MM.1S (cell line): ENCODE measurements around the gene MEGF11.

Experiments
- DNase-seq: peaks from one replicate; pipeline ENCODE4 v3.0.0-alpha.2; 2015
- H2AFZ ChIP-seq: fragments of 300-600 bp; sonication (generic); 2 replicates; pipeline ENCODE4 v1.6.0; 2016; ENCODE audit warnings: antibody characterized with exemption, low read length
- H3F3A ChIP-seq: fragments of 300-600 bp; sonication (generic); 2 replicates; pipeline ENCODE4 v1.6.1; 2016; ENCODE audit warnings: mild to moderate bottlenecking, antibody characterized with exemption, low read length, moderate library complexity, mixed read lengths; ENCODE audit not compliant: insufficient read depth
- H3K27ac ChIP-seq: fragments of 300-600 bp; sonication (generic); 2 replicates; pipeline ENCODE4 v1.5.1; 2016; ENCODE audit warnings: mild to moderate bottlenecking, low read length
- H3K27me3 ChIP-seq: fragments of 300-600 bp; sonication (generic); replicated peaks from 2 replicates; pipeline ENCODE4 v1.6.0; 2016; ENCODE audit warnings: low read length; ENCODE audit not compliant: insufficient read depth
- H3K36me3 ChIP-seq: fragments of 300-600 bp; sonication (generic); replicated peaks from 2 replicates; pipeline ENCODE4 v1.6.1; 2016; ENCODE audit warnings: mild to moderate bottlenecking, low read length, mixed read lengths; ENCODE audit not compliant: insufficient read depth
- H3K4me1 ChIP-seq: fragments of 300-600 bp; sonication (generic); 2 replicates; pipeline ENCODE4 v1.6.1; 2016; ENCODE audit warnings: low read length, mixed read lengths
- H3K4me2 ChIP-seq: fragments of 300-600 bp; sonication (generic); 2 replicates; pipeline ENCODE4 v1.6.0; 2016; ENCODE audit warnings: low read depth, low read length
- H3K4me3 ChIP-seq: fragments of 300-600 bp; sonication (generic); 2 replicates; pipeline ENCODE4 v1.5.1; 2016; ENCODE audit warnings: low read length, mixed read lengths
- H3K79me2 ChIP-seq: fragments of 300-600 bp; sonication (generic); 2 replicates; pipeline ENCODE4 v1.6.1; 2016; ENCODE audit warnings: mixed run types, low read length, mixed read lengths
- H3K9ac ChIP-seq: fragments of 300-600 bp; sonication (generic); 2 replicates; pipeline ENCODE4 v1.6.1; 2016; ENCODE audit warnings: low read length, mixed read lengths
- H3K9me2 ChIP-seq: fragments of 300-600 bp; sonication (generic); replicated peaks from 2 replicates; pipeline ENCODE4 v1.6.1; 2016; ENCODE audit warnings: mild to moderate bottlenecking, low read length, mixed read lengths; ENCODE audit not compliant: insufficient read depth
- H3K9me3 ChIP-seq: fragments of 300-600 bp; sonication (generic); replicated peaks from 2 replicates; pipeline ENCODE4 v1.6.1; 2016; ENCODE audit warnings: mild to moderate bottlenecking, low read length, mixed read lengths; ENCODE audit not compliant: insufficient read depth
- H4K20me1 ChIP-seq: fragments of 300-600 bp; sonication (generic); 2 replicates; pipeline ENCODE4 v1.6.1; 2016; ENCODE audit warnings: mild to moderate bottlenecking, low read length, moderate library complexity, mixed read lengths; ENCODE audit not compliant: insufficient read depth
- EZH2 ChIP-seq: fragments of 300-600 bp; sonication (generic); optimal IDR thresholded peaks from 2 replicates; pipeline ENCODE3; 2017; ENCODE audit warnings: low read depth, mild to moderate bottlenecking, antibody characterized with exemption, low read length, mixed read lengths
- EZH2phosphoT487 ChIP-seq: fragments of 300-600 bp; sonication (generic); IDR thresholded peaks from 2 replicates; pipeline ENCODE4 v1.6.1; 2018; ENCODE audit warnings: antibody characterized with exemption, low read length
- TF ChIP-seq, protein P1 (sequence below): fragments of 300-600 bp; sonication (generic); IDR thresholded peaks from 2 replicates; pipeline ENCODE4 v1.5.1; 2016; ENCODE audit warnings: antibody characterized with exemption, low read length, mixed read lengths

Gene MEGF11

DNA sequence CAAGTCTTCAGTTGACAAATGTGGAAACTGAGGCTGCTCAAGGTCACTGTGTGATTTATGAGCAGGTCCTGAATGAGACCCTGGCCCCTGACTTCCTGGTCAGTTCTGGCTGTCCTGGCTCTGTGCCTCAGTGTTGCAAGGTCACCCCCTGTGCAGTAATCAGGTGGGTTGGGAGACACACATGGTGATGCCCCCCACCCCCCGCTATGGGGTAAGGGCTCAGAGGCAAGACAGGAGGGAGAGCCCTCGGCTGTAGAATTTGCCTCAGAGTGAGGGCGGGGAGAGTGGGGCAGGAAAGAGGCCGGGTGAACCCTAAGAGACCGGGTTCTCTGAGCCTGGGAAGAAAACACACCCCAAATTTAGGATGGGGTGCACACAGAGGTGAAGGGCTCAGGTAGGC, 98.5 kb downstream of the MEGF11 start:
- Histone ChIP-seq H3K9ac (no peak overlapping the region), H3K36me3 (no peaks in the 10 kb centered on the region), H3K4me2 (no peak overlapping the region), H3K9me3 (no peaks in the 10 kb centered on the region), H3K4me1 (no peaks in the 10 kb centered on the region), H4K20me1 (no peaks in the 10 kb centered on the region), H3K27ac (no peak overlapping the region), H2AFZ (no peak overlapping the region), H3K4me3 (no peak overlapping the region), H3K79me2 (no peaks in the 10 kb centered on the region), H3F3A (no peaks in the 10 kb centered on the region), H3K9me2 (no peaks in the 10 kb centered on the region), H3K27me3 (peaks cover 35% of the 10 kb centered on the region; the same call in 1 of the 2 replicates)
- no peak for TF ChIP-seq EZH2
- TF ChIP-seq, protein P1, sequence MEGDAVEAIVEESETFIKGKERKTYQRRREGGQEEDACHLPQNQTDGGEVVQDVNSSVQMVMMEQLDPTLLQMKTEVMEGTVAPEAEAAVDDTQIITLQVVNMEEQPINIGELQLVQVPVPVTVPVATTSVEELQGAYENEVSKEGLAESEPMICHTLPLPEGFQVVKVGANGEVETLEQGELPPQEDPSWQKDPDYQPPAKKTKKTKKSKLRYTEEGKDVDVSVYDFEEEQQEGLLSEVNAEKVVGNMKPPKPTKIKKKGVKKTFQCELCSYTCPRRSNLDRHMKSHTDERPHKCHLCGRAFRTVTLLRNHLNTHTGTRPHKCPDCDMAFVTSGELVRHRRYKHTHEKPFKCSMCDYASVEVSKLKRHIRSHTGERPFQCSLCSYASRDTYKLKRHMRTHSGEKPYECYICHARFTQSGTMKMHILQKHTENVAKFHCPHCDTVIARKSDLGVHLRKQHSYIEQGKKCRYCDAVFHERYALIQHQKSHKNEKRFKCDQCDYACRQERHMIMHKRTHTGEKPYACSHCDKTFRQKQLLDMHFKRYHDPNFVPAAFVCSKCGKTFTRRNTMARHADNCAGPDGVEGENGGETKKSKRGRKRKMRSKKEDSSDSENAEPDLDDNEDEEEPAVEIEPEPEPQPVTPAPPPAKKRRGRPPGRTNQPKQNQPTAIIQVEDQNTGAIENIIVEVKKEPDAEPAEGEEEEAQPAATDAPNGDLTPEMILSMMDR = no peak
- no peak for TF ChIP-seq EZH2phosphoT487
- no peak for DNase-seq

DNA sequence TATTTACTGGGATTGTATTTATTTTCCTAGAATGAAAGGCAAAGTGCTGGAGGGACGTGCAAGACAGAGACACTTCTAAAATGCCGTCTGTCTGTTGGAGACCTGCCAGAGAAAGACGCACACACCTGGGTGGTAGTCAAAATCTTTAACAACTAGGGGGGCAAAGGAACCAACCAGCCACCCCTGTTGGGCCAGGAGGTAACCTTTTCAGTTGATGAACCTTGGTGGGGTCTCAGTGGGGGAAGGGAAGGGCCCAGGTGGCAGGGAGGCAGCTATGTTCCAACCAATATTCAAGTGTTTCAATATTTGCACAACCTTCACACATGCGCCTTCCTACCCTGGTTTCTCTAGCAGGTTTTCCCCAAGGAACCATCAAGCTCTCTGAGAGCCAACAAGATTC, 99.0 kb downstream of the MEGF11 start:
- H3K79me2 ChIP-seq = no peaks in the 10 kb centered on the region
- peaks cover 40% of the 10 kb centered on the region for H3K27me3 ChIP-seq
- H3K36me3 ChIP-seq = no peaks in the 10 kb centered on the region
- TF ChIP-seq EZH2phosphoT487 (no peak), EZH2 (no peak)
- TF ChIP-seq, protein P1 = no peak
- no peak overlapping the region for H3K4me2 ChIP-seq
- DNase-seq = no peak
- no peaks in the 10 kb centered on the region for H3F3A ChIP-seq
- H3K9me2 ChIP-seq = no peaks in the 10 kb centered on the region
- no peaks in the 10 kb centered on the region for H4K20me1 ChIP-seq
- no peak overlapping the region for H3K9ac ChIP-seq
- no peak overlapping the region for H3K27ac ChIP-seq
- H3K4me3 ChIP-seq = no peak overlapping the region
- no peaks in the 10 kb centered on the region for H3K9me3 ChIP-seq
- no peaks in the 10 kb centered on the region for H3K4me1 ChIP-seq
- H2AFZ ChIP-seq = no peak overlapping the region

DNA sequence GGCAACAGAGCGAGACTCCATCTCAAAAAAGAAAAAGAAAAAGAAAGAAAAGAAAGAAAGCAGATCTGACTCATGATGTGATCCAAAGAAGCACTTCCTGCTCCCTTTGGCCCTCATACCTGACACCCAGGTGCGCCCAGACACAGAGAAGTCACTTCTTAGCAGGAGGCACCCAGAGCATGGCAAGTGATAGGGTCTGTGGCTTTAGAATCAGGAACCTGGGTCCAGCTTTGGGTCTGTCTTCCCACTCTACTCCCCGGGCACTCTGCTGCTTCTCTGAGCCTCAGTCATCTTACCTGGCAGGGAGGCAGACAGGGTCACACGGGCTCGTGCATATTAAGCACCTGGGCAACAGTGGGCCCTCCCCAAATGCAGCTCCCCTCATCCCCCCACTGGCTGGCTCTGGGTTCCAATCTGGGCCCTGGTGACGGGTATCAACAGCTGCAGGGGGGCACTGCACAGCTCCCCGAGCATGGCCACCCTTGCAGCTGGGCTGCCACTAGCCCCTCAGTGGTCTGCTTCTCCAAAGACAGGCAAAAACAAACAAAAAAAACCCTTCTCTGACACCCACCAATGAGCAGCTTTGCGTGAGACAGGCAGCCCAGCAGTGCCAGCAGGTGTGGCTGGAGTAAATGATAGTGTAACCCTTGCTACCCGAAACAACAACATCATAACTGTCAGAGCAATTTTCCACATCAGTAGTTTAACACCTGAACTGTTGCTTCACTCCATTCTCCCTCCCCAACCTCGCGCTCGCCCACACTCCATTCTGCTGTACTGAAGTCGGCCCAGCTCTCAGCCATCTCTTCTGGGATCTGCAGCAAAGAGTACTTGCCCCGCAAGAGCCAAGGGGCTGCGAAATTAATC, 99.8 kb downstream of the MEGF11 start:
- Histone ChIP-seq H3K9ac (no peak overlapping the region), H3K4me2 (no peak overlapping the region), H3K36me3 (no peaks in the 10 kb centered on the region), H3F3A (no peaks in the 10 kb centered on the region), H3K9me2 (no peaks in the 10 kb centered on the region), H3K4me3 (no peak overlapping the region), H3K9me3 (no peaks in the 10 kb centered on the region), H3K79me2 (no peaks in the 10 kb centered on the region), H3K27ac (no peak overlapping the region), H4K20me1 (no peaks in the 10 kb centered on the region), H3K4me1 (no peaks in the 10 kb centered on the region), H3K27me3 (peaks cover 46% of the 10 kb centered on the region), H2AFZ (no peak overlapping the region)
- no peak for DNase-seq
- TF ChIP-seq, protein P1 = no peak
- TF ChIP-seq EZH2phosphoT487 (no peak), EZH2 (no peak)
